NB4 (cell line): Measurements from ENCODE around the gene NAALADL2.

Experiments
- DNase-seq: peaks from one replicate; pipeline ENCODE4 v3.0.0; 2010; ENCODE audit warnings: low read depth
- H3K4me3 ChIP-seq: one replicate; pipeline ENCODE4 v1.5.1; 2011; ENCODE audit warnings: mild to moderate bottlenecking, low read depth, low read length, moderate library complexity
- CTCF ChIP-seq: IDR thresholded peaks from one replicate; pipeline ENCODE4 v1.5.1; 2012; ENCODE audit warnings: low read depth, low read length
- MAX ChIP-seq: IDR thresholded peaks from 2 replicates; pipeline ENCODE4 v1.6.1; 2011; ENCODE audit warnings: low read depth, low read length
- MYC ChIP-seq: IDR thresholded peaks from 2 replicates; pipeline ENCODE4 v1.6.1; 2011; ENCODE audit warnings: low read depth, low read length
- POLR2A ChIP-seq: IDR thresholded peaks from 2 replicates; pipeline ENCODE4 v1.6.1; 2011; ENCODE audit warnings: mild to moderate bottlenecking; ENCODE audit not compliant: insufficient read length; ENCODE audit errors: extremely low read depth

The NAALADL2 gene

GRCh38 chr3:175107995-175108394 lies 248.9 kb downstream of the NAALADL2 start:
- no peak for TF ChIP-seq MYC
- TF ChIP-seq POLR2A = no peak
- TF ChIP-seq CTCF = no peak
- no peak for TF ChIP-seq MAX
- DNase-seq = no peak
- no peak overlapping the region for H3K4me3 ChIP-seq

GRCh38 chr3:175108613-175109151 lies 249.5 kb downstream of the NAALADL2 start:
- H3K4me3 ChIP-seq = no peak overlapping the region
- TF ChIP-seq MYC (no peak), CTCF (no peak), POLR2A (no peak), MAX (no peak)
- no peak for DNase-seq

- DNase-seq = no peak
- H3K4me3 ChIP-seq = no peak overlapping the region
- TF ChIP-seq POLR2A (no peak), CTCF (no peak), MAX (no peak), MYC (no peak)
Observed at GRCh38 chr3:175111036-175111435, 251.9 kb downstream of the NAALADL2 start.

GRCh38 chr3:175118382-175118941 lies 259.3 kb downstream of the NAALADL2 start:
- no peak overlapping the region for H3K4me3 ChIP-seq
- no peak for DNase-seq
- no peak for TF ChIP-seq MYC
- TF ChIP-seq POLR2A = no peak
- no peak for TF ChIP-seq CTCF
- TF ChIP-seq MAX = no peak

- H3K4me3 ChIP-seq = no peak overlapping the region
- no peak for TF ChIP-seq MYC
- no peak for TF ChIP-seq MAX
- no peak for TF ChIP-seq CTCF
- no peak for TF ChIP-seq POLR2A
- DNase-seq = no peak
Observed at GRCh38 chr3:175121225-175121624, 262.1 kb downstream of the NAALADL2 start.
